ENCODE data around the gene PRKAG2.

DNA sequence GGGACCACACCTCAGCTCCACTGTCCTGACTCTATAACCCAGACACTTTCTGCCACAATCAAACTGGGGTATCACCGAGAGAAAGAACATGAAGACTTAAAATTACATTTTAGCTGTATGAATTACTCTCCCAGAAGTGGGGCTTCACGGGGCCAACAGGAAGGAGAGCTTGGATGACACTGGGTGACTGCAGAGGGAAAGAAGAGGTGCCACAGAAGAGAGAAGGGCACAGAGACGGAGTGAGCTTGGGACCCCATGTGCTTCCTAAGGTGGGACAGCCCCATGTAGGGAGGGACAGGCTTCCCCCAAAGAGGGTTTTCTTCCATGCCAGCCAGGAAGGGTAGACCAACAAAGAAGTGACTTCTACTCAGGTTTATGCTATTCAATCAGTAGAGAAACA is 195.2 kb downstream of the PRKAG2 start:
- TF ChIP-seq CTCF (conservative IDR thresholded peaks at IDR 0.05; ENCODE audit: low read depth, low read length) = no peak
- no peak for TF ChIP-seq EZH2 (IDR thresholded peaks at IDR 0.05; ENCODE audit: low read length, unreplicated experiment)

All from PC-3 (cell line).